ENCODE results near the gene PRR33. TPM values are rescaled to one million over a fixed set of nuclear protein-coding genes. Genes with fewer than 3 reads are reported as not detected.

Gene PRR33
- total and polyA plus RNA-seq, 4 donors, result 0.08 to 0.13 TPM; not detected in 2

DNA sequence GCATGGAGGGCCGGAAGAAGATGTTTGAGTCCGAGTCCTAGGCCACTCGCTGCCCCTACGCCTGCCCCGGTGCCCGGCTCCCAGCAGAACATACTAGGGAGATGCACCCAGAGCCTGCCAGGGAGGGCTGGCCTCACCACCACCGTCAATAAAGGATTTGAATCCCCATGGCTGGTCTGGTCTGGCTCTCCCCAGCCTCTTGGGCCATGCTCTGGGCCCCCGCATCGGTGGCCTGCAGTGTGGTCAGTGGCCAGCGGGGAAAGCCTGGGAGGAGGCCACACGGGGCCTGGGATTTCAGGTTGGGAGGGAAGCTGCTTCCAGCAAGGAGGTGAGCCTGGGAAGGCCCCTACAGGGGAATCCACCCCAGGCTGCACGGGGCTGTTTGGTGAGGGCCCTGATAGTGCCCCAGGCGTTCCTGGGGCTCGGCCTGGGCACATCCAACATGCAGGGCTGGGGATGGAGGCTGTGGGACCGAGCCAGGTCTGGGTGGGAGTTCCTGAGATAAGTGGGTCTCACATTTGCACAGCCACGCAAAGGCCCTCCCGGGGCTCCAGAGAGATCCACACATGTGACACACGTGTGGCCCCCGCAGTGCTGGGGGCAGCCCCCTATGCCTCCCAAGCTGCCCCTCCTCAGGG is 50.1 kb downstream of the PRR33 start:
- TF ChIP-seq, protein P1, sequence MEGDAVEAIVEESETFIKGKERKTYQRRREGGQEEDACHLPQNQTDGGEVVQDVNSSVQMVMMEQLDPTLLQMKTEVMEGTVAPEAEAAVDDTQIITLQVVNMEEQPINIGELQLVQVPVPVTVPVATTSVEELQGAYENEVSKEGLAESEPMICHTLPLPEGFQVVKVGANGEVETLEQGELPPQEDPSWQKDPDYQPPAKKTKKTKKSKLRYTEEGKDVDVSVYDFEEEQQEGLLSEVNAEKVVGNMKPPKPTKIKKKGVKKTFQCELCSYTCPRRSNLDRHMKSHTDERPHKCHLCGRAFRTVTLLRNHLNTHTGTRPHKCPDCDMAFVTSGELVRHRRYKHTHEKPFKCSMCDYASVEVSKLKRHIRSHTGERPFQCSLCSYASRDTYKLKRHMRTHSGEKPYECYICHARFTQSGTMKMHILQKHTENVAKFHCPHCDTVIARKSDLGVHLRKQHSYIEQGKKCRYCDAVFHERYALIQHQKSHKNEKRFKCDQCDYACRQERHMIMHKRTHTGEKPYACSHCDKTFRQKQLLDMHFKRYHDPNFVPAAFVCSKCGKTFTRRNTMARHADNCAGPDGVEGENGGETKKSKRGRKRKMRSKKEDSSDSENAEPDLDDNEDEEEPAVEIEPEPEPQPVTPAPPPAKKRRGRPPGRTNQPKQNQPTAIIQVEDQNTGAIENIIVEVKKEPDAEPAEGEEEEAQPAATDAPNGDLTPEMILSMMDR (IDR thresholded peaks at IDR 0.05; ENCODE audit: control extremely low read depth, extremely low read depth), result no peak
- Histone ChIP-seq H3K4me1 (ENCODE audit: control insufficient read depth in 5 of 5, insufficient read depth in 5 of 5, low read length in 5 of 5) (peaks cover 0 to 9% (median 0%) of the 10 kb centered on the region in 5 donors), H3K9ac (ENCODE audit: insufficient read depth in 1 of 2, low read length in 2 of 2) (no peak overlapping the region), H3K27ac (ENCODE audit: low read depth in 1 of 2, low read length in 1 of 2) (no peak overlapping the region), H3K9me3 (ENCODE audit: control insufficient read depth in 4 of 4, insufficient read depth in 3 of 4, low read length in 3 of 4) (no peaks in the 10 kb centered on the region), H3K4me3 (no peak overlapping the region), H3K27me3 (ENCODE audit: control insufficient read depth in 3 of 3, insufficient read depth in 3 of 3, low read length in 2 of 3) (peaks cover 0 to 4% (median 0%) of the 10 kb centered on the region in 3 donors), H3K36me3 (ENCODE audit: control insufficient read depth in 4 of 4, insufficient read depth in 4 of 4, low read length in 4 of 4) (no peaks in the 10 kb centered on the region)
- DNase-seq, result no peak
- 91 to 93% methylated on average over 19 of the region's 19 CpGs for WGBS, 2 donors
- no peak for ATAC-seq (ENCODE audit: insufficient read depth, low FRiP score)

DNA sequence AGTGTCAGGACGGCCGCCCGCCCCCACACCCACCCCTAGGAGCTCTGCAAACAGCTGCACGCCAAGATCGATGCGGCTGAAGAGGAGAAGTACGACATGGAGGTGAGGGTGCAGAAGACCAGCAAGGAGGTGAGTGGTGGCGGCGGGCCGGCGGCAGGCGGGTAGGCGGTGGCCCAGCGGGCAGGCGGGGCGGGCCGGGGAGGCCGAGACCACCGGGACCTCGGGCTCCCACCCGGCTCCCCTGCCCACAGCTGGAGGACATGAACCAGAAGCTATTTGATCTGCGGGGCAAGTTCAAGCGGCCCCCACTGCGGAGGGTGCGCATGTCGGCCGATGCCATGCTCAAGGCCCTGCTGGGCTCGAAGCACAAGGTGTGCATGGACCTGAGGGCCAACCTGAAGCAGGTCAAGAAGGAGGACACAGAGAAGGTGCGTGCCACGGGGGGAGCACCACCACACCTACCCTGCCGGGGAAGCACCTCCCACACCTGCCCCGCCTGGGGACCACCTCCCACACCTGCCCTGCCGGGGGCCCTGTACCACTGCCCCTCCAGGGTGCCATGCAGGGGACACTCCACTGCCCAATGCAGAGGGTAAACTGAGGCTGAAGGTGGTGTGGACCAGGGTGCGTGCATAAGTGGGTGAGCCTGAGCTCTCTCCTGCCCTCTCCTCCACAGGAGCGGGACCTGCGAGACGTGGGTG is 50.8 kb downstream of the PRR33 start:
- Histone ChIP-seq H3K9me3 (ENCODE audit: control insufficient read depth in 4 of 4, insufficient read depth in 3 of 4, low read length in 3 of 4) (no peaks in the 10 kb centered on the region), H3K4me1 (ENCODE audit: control insufficient read depth in 5 of 5, insufficient read depth in 5 of 5, low read length in 5 of 5) (peaks cover 0 to 9% (median 0%) of the 10 kb centered on the region in 5 donors), H3K9ac (ENCODE audit: insufficient read depth in 1 of 2, low read length in 2 of 2) (no peak overlapping the region), H3K27ac (ENCODE audit: low read depth in 1 of 2, low read length in 1 of 2) (no peak overlapping the region), H3K27me3 (ENCODE audit: control insufficient read depth in 3 of 3, insufficient read depth in 3 of 3, low read length in 2 of 3) (peaks cover 0 to 4% (median 0%) of the 10 kb centered on the region in 3 donors), H3K4me3 (peak overlapping the region; percentile 9), H3K36me3 (ENCODE audit: control insufficient read depth in 4 of 4, insufficient read depth in 4 of 4, low read length in 4 of 4) (no peaks in the 10 kb centered on the region)
- DNase-seq (no peak), ATAC-seq (ENCODE audit: insufficient read depth, low FRiP score) (no peak)
- 91 to 94% methylated on average over 34 to 37 of the region's 37 CpGs for WGBS, 2 donors
- TF ChIP-seq, protein P1 (IDR thresholded peaks at IDR 0.05; ENCODE audit: control extremely low read depth, extremely low read depth), result no peak

DNA sequence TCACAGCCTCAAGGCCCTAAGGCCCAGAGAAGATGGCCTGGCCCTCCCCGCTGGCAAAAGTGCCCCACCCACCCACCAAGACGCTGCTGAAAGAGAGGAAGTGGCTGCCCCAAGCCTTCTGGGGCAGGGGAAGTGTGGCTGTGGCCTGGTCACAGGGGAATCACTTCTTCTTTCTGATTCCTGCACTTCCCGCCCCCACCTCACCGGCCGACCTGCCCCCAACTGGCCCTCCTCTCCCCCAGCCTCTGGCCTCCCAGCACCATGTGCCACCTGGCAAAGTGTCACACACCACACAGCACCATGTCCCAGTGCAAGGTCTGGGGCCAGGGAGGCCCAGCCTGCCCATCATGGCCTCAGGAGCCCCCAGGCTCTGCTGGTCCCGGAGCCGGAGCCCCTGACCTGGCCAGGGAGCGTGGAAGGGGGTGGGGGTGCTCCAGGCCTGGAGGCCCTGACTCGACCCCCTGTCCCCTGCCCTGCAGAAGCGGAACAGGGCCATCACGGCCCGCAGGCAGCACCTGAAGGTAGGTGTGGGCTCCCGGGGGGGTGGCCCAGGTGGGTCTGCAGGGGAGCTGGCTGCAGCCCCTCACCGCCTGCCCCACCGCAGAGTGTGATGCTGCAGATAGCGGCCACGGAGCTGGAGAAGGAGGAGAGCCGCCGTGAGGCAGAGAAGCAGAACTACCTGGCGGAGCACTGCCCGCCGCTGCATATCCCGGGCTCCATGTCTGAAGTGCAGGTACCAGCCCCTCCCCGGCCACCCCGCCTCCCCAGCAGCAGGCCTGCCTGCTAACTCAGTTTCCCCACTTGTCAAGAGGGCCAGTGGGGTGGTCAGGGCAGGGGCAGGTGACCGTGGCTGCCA is 51.5 kb downstream of the PRR33 start:
- Histone ChIP-seq H3K4me3 (no peak overlapping the region), H3K27ac (ENCODE audit: low read depth in 1 of 2, low read length in 1 of 2) (peak overlapping the region in 1 of 2 donors; percentile 42)

More for the DNA sequence above, 51.5 kb downstream of the PRR33 start:
- DNase-seq (no peak), ATAC-seq (ENCODE audit: insufficient read depth, low FRiP score) (peak; percentile 44)
- Histone ChIP-seq H3K9ac (ENCODE audit: insufficient read depth in 1 of 2, low read length in 2 of 2) (no peak overlapping the region), H3K27me3 (ENCODE audit: control insufficient read depth in 3 of 3, insufficient read depth in 3 of 3, low read length in 2 of 3) (peaks cover 0 to 4% (median 0%) of the 10 kb centered on the region in 3 donors), H3K4me1 (ENCODE audit: control insufficient read depth in 5 of 5, insufficient read depth in 5 of 5, low read length in 5 of 5) (peaks cover 0 to 9% (median 0%) of the 10 kb centered on the region in 5 donors), H3K9me3 (ENCODE audit: control insufficient read depth in 4 of 4, insufficient read depth in 3 of 4, low read length in 3 of 4) (no peaks in the 10 kb centered on the region), H3K36me3 (ENCODE audit: control insufficient read depth in 4 of 4, insufficient read depth in 4 of 4, low read length in 4 of 4) (no peaks in the 10 kb centered on the region)
- WGBS, 2 donors, result 59 to 68% methylated on average over 26 of the region's 26 CpGs
- TF ChIP-seq, protein P1 (IDR thresholded peaks at IDR 0.05; ENCODE audit: control extremely low read depth, extremely low read depth), result no peak
